Lower leg skin (tissue), 3 donors: ENCODE measurements around the gene MAP2K6.

Experiments
- CTCF ChIP-seq, 3 donors: fragments of 450-650 bp; IDR thresholded peaks; one replicate each; pipeline ENCODE4 v1.5.1; 2016; ENCODE audit warnings: antibody characterized with exemption in 3 of 3, mild to moderate bottlenecking in 3 of 3, moderate library complexity in 2 of 3
- POLR2A ChIP-seq, 2 donors: fragments of 450-650 bp; IDR thresholded peaks; one replicate each; pipeline ENCODE4 v1.6.1; 2016 to 2017; ENCODE audit warnings: antibody characterized with exemption in 2 of 2, mild to moderate bottlenecking in 1 of 2, moderate library complexity in 1 of 2

DNA sequence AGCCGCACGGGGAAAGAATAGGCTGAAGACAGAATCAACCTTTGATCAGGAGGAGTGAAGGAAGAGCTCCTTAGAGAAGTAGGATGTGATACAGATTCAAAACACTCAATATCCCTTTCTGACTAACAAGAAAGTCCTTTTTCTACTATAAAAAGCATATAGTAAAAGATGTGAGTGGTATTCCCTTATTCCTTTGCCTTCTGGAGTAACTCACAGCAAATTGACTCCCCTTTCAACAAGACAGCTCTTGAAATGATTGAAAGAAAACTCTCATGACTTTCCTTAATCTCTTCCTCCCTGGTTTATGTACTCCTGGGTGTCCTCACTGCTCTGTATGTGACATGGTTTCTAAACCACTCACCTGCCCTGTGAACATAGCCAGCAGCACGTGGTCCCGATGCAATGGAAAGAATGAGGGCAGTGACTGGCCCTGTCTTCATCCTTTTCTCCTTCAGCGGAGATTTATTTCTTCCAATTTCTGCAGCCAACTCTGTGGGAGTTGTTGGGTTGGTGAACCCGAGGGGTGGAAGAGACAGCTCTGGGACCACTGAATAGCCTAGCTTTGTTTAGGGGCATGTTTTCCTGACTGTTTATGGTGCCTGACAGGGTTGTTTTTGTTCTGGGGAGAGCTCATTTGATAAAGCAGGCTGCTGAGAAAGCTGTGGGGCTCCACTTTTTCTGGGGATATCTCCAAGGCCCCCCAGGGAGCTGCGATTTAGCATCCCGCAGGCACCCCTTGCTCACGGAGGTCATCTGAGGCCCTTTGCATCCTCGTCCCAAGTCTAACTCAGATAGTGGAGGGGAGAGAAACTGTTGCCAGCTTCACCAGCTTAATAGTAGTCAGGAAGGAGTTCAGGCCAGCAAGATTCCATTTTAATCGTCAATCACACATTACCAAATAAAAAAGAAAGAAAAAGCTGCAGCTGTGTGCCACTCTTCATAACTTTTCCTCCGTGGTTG is 46.7 kb downstream of the MAP2K6 start:
- no peak for TF ChIP-seq CTCF (IDR thresholded peaks at IDR 0.05)
- TF ChIP-seq POLR2A (IDR thresholded peaks at IDR 0.05): no peak
